ENCODE data around the gene TSFM. TPM values are rescaled to one million over a fixed set of nuclear protein-coding genes. Genes with fewer than 3 reads are reported as not detected.
A peak's percentile ranks its signal among the peaks of the same experiment; 100 is the strongest.

TSFM gene
- total and polyA plus RNA-seq, 2 of the 13 experiments (the other 11 are each of a cell fraction or from before 2014, with no cell fraction given): 29.8 to 68.3 TPM

DNA sequence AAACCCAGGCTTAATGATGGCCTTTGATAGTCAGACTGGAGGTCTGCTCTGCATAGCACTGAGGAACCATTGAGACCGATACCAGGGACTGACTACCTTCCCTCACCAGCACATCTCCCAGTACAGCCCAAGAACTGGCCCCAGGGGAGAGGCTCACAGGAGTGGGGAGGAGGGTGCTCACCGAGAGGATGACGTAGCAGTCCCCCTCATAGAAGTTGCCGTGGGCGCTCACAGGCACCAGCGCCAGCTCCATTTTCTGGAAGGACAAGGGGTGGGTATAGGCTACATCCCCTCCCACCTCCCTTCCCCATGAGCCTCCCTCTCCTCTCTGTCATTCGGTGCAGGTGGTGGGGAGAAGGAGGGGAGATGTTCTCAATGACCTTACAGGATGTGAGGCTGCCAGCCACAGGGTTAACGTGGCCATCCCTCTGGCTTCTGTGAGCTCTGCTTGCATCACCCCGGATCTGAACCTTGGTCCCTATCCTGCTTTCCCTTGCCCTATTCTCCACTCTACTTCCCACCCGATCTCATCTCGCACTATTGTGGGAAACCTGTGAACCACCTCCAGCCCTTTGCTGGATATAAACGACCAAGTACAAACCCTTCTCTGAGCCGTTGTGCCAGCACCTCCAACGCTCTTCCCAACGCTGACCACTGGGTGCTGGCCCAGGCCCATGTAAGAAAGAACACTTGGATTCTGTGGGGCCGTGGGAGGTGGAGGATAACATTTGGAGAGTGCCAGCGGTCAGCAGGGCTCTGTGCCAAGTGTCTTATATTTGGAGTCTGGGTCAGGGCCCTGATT, 31.6 kb downstream of the TSFM start (continued):
- TF ChIP-seq, protein P1, sequence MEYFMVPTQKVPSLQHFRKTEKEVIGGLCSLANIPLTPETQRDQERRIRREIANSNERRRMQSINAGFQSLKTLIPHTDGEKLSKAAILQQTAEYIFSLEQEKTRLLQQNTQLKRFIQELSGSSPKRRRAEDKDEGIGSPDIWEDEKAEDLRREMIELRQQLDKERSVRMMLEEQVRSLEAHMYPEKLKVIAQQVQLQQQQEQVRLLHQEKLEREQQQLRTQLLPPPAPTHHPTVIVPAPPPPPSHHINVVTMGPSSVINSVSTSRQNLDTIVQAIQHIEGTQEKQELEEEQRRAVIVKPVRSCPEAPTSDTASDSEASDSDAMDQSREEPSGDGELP (IDR thresholded peaks at IDR 0.05; ENCODE audit: borderline replicate concordance, low read depth): no peak
- TF ChIP-seq, protein P2, sequence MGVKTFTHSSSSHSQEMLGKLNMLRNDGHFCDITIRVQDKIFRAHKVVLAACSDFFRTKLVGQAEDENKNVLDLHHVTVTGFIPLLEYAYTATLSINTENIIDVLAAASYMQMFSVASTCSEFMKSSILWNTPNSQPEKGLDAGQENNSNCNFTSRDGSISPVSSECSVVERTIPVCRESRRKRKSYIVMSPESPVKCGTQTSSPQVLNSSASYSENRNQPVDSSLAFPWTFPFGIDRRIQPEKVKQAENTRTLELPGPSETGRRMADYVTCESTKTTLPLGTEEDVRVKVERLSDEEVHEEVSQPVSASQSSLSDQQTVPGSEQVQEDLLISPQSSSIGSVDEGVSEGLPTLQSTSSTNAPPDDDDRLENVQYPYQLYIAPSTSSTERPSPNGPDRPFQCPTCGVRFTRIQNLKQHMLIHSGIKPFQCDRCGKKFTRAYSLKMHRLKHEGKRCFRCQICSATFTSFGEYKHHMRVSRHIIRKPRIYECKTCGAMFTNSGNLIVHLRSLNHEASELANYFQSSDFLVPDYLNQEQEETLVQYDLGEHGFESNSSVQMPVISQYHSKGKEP (CRISPR knock-in tag; IDR thresholded peaks at IDR 0.05): no peak
- TF ChIP-seq ZNF839 (CRISPR knock-in tag; IDR thresholded peaks at IDR 0.05; ENCODE audit: borderline replicate concordance) (no peak), EZH2 (conservative IDR thresholded peaks at IDR 0.05; ENCODE audit: low read depth, low read length) (no peak), ZNF460 (CRISPR knock-in tag; IDR thresholded peaks at IDR 0.05; ENCODE audit: borderline replicate concordance) (no peak), SALL2 (CRISPR knock-in tag; IDR thresholded peaks at IDR 0.05) (no peak), XRCC5 (optimal IDR thresholded peaks at IDR 0.05; ENCODE audit: low read length) (no peak)

DNA sequence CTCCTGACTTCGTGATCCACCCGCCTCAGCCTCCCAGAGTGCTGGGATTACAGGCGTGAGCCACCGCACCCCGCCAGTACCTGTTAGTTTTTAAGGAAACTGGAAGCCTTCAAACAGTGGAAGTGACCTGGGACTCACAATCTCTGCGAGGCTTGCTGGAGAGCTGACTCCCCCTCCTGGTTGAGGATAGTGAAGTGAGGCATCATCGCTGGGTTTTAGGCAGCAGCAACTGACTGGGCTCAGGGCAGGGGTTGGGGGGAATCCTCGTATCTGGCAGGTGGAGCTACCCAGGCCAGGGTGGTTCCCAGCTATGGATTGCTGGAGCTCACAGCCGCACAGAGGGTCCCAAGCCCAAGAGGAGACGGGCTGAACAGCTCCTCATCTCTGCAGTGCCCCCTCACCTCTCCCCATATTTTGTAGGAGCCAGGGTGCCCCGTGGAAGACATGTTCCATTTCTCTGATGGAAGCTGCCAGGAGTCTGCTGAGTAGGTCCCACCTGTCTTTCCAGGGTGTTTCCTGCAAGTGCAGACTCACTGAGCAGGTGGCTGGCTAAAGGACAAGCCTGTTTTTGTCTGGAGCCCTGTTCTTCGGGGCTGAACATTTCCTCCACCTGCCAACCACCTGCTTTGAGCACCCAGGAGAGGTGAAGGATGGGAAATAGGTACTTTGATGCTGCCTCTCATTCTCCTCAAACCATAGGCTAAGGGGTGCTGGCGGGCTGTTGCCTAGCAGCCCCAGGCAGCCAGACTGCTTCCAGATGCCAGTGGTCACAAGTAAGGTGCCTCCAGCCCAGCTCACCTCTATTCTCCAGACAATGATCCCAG, 32.8 kb downstream of the TSFM start:
- Histone ChIP-seq H2AFZ (ENCODE audit: low read length) (no peak overlapping the region), H3K9me3 (ENCODE audit: low read length) (no peaks in the 10 kb centered on the region), H3K4me2 (ENCODE audit: low read depth, low read length) (no peak overlapping the region), H4K20me1 (ENCODE audit: insufficient read depth, low read length) (no peaks in the 10 kb centered on the region), H3K9ac (ENCODE audit: insufficient read depth, low read depth, low read length) (no peak overlapping the region), H3K4me1 (ENCODE audit: insufficient read depth, low read length) (peaks cover 84% of the 10 kb centered on the region), H3K79me2 (ENCODE audit: insufficient read depth, low read length) (no peaks in the 10 kb centered on the region), H3K36me3 (replicated peaks in 1 of 2; ENCODE audit: control insufficient read depth in 1 of 2, insufficient read depth in 2 of 2, low read length in 2 of 2) (no peaks in the 10 kb centered on the region), H3K4me3 (replicated peaks in 1 of 3; ENCODE audit: insufficient read depth in 1 of 3, low read depth in 2 of 3, low read length in 3 of 3) (no peak overlapping the region), H3K27me3 (ENCODE audit: control insufficient read depth in 1 of 2, insufficient read depth in 2 of 2, low read length in 2 of 2) (no peaks in the 10 kb centered on the region), H3K27ac (ENCODE audit: extremely low read length, insufficient read depth, low read length) (no peak overlapping the region)
- no TSS peak for BruUV-seq (replicated peaks)
- FAIRE-seq: no peak
- ATAC-seq: peak; percentile 62
- intact Hi-C loops (cut with micrococcal nuclease; ENCODE audit: unreplicated experiment): no loop called here
- POLR2A ChIA-PET: interaction anchor here (0.8 to 1.9 kb wide), 3 partner anchors 29 to 43 kb away, joined by 3 to 6 read pairs (median 3); partner anchors contain the start of genes CTDSP2, EEF1AKMT3 and METTL1
- WGBS (ENCODE audit: low lambda C conversion rate): 92% methylated on average over 9 of the region's 13 CpGs
- peak; percentile 42 for DNase-seq (ENCODE audit: low spot score)
- in situ Hi-C loops (cut with HindIII; ENCODE audit: extremely low pct_ligation_motif_present, low pct_unique_long_range_greater_than_20kb): no loop called here
- CTCF ChIA-PET (ENCODE audit: low intra/inter-chr PET ratio, low total read pairs): interaction anchor here (1.3 kb wide), 1 partner anchor 12 kb away, joined by 4 read pairs; no protein-coding TSS in a partner anchor
- peak; percentile 57 for TF ChIP-seq STAG1 (CRISPR knock-in tag; IDR thresholded peaks at IDR 0.05)
- no peak for TF ChIP-seq MLXIP (CRISPR knock-in tag; IDR thresholded peaks at IDR 0.05; ENCODE audit: borderline replicate concordance)
- no peak for TF ChIP-seq CHD4 (IDR thresholded peaks at IDR 0.05; ENCODE audit: borderline replicate concordance, low read length)
- peak; percentile 6; the same call in 1 of the 2 replicates for TF ChIP-seq SMC3 (IDR thresholded peaks at IDR 0.05; ENCODE audit: low read length)
- TF ChIP-seq PAF1 (CRISPR knock-in tag; IDR thresholded peaks at IDR 0.05): no peak
- 0 out of 2 replicates have a peak, but pooled peaks have one; percentile 20 for TF ChIP-seq ZNF331 (CRISPR knock-in tag; IDR thresholded peaks at IDR 0.05)
